CMK (cell line): ENCODE data around the gene RBM47.

Experiments used
- DNase-seq: peaks from one replicate; pipeline ENCODE4 v3.0.0-alpha.2; 2010; ENCODE audit warnings: low read depth

The RBM47 gene

DNA sequence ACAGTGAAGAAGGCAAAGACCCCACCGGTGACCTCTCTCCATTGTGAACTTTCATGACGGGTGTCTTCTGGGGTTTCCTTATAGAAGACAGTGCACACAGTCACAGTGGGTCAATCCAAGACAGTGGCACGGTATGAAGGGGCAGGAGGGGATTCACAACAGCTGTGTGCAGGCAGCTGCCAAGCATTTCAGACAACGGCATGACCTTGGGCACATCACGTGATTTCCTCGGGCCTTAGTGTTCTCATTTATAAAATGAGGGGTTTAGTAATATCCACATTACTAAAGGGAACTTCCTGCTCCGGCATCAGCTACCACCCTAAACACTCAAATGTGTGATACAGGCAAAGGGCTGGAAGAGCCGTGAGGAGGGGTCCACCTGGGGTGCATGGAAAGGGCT lies 42.9 kb downstream of the RBM47 start:
- DNase-seq, result no peak

DNA sequence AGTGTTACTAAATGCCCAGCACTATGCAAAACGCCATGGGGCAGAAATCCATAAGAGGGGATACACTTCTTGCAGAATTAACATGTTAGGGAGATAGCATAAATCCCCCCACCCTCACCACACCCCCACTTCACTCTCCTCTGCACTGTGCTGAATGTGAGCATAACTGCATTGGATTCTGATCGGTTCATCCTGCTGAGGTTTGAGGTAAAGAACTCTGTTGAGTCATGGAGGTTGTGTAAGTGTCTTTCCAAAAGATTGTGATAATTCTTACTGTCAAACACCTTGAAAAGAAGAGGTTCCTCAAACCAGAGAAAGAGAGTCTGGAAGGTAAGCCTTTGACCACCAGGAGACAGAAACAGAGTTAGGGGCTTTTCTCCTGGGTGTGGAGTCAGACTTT lies 43.6 kb downstream of the RBM47 start:
- no peak for DNase-seq

DNA sequence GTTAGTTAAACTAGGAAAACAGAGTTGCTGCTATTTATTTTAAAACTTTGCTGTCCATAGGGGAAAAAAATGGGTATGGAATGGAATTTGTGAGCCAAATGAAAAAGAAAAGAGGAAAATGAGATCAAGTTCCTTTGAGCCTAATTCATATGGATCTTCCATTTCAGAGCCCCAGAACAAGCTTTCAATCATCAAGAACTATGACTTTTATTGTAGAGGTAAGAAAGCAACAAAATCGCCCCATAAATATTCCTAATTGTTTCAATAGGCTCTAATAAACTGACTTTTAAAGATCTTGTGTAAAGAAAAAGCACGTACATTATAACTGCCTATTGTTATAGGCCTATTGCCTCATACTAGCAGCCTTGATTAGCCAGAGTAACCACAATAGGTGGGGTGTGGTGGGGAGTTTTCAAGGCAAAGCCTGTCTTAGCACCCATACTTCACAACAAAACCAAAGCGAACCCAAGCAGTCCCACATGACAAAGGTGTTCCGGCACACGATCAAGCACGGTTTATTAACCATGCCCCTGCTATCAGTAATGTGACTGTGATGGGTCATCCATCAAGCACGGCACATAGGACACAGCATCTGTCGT lies 44.4 kb downstream of the RBM47 start:
- no peak for DNase-seq

DNA sequence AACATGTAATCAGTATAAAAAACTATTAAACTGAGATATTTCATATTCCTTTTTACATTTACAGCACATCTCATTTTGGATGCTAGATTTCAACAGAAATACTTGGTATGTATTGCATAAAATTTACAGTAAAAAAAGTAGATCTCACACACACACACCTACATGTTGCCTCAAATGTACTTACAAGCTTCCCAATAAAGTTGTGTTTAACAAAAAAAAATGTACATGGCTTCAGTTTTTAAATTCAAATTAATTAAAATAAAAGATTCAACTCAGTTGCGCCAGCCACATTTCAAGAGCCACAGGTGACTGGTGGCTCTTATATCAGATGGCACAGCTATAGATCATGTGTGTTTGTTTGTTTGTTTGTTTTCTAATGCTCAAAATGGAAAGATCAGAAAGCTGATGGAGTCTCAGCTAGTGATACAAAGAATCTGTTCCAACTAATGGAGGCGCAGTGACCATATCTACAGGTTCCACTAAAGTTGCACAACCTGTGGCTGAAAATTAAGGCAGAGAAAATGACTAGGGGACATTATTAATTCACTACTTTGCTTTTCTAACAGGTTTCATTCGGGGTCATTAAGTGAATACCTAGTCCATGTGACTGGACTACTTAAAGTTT lies 45.0 kb downstream of the RBM47 start:
- no peak for DNase-seq

DNA sequence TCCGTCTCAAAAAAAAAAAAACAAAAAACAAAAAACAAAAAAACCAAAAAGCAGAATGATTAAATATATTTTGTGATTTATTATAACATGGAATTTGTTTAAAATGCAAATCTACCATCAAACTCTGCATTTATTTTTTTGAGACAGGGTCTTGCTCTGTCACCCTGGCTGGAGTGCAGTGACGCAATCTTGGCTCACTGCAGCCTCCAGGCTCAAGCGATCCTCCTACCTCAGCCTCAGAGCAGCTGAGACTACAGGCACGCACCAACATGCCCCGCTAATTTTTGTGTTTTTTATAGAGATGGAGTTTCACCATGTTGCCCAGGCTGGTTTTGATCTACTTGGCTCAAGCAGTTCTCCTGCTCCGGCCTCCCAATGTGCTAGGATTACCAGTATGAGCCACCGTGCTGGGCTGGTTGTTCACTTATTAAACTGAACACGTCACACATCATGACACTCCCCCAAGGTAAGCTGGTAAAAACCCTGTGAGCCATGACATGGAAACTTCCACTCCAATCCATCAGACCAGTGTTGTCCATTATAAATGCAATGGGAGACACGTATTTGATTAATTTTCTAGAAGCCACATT lies 45.7 kb downstream of the RBM47 start:
- no peak for DNase-seq

DNA sequence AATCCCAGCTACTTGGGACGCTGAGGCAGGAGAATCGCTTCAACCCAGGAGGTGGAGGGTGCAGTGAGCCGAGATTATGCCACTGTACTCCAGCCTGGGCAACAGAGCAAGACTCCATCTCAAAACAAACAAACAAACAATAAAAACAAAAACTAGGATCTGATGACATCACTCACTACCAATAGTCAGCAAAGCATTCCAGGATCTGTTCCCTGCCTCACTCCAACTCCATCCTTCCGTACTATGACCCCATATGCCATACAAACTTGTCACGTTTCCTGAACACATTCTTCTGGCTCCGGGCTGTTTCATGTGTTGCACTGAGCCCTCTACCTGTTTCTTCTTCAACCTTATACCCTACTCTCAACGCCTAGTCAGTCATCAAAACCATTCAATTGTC lies 47.3 kb downstream of the RBM47 start:
- no peak for DNase-seq

DNA sequence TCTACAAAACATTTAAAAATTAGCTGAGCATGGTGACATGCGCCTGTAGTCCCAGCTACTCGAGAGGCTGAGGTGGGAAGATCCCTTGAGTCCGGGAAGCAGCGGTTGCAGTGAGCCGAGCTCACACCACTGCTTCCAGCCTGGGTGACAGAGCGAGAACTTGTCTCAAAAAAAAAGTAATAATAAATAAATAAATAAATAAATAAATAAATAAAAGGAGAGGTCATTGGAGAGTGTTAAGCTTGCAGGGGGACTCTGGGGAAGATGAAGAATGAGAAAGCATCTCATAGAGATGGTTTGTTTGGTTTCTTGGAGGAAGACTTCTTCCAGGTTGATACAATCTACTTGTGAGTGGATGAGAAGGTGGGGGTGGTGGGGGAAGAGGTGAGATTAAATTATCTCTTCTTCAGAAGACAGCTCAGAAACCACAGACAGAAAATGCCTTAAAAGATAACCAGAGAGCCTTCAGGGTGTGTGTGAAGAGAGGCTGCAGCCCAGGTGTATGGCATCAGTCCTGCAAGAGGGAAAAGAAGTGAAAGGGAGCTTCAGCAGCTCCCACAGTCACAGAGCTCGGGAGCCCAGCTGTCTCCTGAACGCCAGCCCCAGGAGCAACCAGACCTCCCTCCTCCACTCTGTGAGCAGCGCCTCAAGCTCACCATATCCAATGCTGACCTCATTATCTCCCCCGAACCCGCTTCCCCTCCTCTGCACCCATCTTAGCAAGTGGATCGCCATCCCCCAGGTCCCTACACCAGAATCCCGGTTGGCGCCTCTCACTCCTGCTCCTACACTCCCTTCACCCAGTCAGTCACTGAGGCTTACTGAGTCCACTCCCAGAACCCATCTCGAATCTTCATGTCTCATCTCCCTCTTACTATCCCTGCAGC lies 48.2 kb downstream of the RBM47 start:
- no peak for DNase-seq

DNA sequence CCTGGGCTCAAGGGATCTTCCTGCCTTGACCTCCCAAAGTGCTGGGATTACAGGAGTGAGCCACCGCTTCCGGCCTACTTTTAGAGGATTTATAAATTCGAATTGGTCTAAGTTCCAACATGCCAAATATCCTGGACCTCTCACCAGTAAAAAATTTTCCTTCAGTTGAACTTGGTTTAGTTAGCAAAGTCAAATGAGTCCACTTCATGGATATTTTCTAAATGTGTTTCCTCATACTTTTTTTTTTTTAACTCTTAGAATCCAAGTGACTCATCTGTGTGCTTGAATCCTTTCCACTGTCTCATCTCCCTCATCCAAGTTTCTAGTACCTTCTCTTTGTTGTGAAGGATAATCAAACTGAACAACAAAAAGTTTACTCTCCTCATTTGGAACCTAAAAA lies 49.7 kb downstream of the RBM47 start:
- DNase-seq, result no peak

DNA sequence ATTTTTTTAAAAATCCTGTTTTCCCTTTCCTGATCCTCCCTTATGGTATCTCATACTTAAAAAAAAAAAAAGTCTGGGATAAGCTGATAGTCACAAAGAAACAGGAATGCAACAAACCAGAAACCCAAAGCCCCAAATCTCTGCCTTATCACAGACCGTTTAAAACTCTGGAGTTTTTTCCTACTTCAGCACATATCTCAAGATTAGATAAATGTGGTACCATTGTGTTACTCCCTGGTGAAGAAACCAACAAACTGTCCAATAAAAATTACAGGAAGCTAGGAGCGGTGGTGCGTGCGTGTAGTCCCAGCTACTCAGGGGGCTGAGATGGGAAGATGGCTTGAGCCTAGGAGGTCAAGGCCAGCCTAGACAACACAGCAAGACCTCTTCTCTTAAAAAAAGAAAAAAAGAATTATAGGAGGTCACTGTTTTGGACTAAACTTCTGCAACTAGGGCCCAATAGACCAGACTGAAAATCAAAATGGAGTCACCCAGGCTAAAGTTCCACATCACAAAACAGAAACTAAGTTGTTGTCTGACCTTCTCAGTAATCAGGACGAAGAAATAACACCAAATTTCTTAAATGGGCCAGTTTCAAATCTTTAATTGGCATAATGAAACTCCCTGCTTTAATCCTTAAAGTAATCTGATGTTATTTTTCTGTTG lies 51.9 kb downstream of the RBM47 start:
- DNase-seq, result no peak

DNA sequence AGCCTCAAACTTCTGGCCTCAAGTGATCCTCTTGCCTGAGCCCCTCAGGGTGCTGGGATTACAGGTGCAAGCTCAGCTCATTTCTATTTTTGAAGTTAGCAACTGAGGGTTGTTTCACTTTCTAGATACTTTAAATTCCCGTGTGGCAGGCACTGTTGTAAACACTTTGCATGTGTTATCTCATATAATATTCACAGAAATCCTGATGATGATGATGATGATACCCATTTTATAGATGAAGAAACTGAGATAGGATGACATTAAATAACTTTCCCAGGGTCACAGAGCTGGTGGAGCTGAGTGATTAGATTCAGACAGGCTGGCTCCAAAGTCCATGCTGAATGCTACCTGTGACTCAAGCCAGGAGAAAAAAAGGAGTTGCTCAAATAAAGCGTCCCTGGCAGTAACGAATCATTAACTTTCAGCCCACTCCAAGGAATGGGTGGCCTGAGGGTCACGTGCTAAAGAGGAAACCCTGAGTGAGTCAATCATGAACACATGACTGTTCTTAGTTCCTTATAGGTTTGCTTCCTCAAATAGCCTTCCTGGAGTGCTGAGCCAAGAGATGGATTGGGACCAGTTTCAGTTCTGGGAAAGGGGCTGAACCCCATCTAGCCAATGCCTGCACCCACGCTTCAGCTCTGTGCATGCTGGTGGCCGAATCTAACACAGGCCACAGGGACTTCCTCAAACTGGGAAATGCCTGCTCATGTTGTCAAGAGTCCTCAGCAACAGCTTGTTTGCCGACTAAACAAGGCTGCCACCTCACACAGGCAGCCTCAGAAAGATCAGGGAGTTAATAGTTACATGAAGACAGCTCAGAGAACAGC lies 52.8 kb downstream of the RBM47 start:
- peak; percentile 15 for DNase-seq

DNA sequence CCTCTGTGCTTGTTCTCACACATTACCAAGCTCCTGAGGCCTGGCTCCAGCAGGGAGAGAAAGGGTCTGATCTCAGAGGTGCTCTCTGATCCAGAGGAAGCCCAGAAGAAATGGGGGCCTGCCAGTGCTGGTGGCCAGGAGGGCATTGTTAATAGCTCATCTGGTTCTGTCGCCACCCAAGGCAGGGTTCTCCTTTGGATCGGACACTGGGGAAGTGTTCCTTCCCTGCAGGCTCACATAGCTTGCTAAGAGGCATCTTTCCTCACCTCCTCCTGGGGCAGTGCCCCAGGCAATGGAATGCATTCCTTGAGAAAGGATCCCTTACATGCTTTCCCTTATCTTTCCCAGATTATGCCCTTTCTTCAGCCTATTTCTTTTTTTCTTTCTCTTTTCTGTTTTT lies 53.8 kb downstream of the RBM47 start:
- DNase-seq, result no peak

DNA sequence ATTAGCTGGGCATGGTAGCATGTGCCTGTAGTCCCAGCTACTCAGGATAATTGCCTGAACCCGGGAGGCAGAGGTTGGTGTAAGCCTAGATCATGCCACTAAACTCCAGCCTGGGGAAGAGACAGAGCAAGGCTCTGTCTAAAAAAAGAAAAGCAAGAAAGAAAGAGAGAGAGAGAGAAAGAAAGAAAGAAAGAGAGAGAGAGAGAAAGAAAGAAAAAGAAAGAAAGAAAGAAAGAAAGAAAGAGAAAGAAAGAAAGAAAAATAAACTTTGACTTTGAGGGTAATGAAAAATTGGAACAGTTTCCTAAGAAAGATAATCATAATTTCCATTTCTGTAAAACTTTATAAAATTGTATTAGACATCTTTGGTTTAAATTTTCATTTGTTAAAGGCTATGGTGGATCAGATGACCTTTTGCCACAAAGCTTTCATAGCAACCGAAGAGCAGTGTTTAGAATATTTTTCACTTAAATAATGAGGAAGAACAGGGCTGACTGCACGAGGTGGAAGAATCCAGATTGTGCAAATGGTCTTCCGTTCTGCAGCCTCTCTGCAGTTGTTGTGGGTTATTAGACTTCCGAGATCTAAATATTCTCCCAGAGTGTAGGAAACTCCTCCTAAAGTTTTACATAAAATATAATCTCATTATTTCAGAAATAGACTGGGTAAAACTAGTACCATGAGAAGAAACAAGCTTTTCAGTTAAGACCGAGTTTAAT lies 55.9 kb downstream of the RBM47 start:
- DNase-seq, result no peak

DNA sequence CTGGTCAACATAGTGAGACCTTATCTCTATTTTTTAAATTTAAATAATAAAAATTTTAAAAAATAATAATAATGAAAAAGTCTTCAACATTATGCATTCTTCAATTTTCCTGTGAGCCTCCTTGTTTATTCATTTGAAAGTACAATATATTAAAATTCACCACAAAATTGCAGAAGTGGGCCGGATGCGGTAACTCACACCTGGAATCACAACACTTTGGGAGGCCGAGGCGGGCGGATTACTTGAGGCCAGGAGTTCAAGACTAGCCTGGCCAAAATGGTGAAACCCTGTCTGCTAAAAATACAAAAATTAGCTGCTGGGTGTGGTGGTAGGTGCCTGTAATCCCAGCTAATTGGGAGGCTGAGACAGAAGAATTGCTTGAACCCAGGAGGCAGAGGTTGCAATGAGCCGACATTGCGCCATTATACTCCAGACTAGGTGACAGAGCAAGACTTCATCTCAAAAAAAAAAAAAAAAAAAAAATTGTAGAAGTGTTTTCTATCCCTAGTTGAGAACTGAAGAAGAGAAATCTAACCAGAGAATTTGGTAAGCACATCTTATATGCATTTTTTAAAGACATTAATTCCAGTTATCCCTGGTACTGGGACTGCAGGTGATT lies 56.9 kb downstream of the RBM47 start:
- no peak for DNase-seq

DNA sequence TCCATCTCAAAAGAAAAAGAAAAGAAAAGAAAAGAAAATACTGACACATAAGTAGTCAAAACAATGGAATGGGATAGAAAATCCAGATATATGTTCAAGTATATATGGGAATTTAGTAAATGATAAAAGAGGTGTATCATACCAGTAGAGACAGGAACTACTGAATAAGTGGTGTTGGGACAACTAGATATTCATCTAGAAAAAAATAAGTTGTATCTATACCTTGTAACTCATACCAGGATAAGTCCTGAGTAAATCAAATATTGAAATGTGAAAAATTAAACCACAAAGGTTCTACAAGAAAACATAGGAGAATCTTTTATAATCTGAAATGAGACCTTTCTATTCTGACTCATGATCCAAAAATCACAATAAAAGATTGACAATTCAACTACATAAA lies 58.5 kb downstream of the RBM47 start:
- no peak for DNase-seq

DNA sequence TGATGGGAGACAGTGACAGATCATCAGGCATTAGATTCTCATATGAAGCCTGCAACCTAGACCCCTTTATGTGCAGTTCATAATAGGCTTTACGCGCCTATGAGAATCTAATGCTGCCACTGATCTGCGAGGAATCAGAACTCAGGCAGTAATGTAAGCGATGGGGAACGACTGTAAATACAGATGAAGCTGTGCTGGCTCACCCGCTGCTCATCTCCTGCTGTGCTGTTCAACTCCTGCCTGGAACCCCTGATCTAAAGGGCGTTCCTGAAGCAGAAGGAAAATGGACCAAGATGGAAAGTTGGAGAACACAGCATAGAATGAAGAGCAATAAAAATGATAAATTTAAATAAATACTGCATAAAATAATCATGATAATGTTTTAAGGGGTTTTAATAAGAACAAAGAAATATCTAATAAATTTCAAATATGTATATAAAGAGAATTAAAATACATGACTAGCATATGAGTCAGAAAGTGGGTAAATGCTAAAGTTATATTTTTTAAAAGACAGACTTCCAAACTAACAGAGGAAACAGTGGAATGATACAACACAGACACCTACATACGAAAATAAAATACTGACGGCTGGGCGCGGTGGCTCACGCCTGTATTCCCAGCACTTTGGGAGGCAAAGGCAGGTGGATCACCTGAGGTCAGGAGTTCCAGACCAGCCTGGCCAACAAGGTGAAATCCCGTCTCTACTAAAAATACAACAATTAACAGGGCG lies 59.2 kb downstream of the RBM47 start:
- DNase-seq, result no peak

DNA sequence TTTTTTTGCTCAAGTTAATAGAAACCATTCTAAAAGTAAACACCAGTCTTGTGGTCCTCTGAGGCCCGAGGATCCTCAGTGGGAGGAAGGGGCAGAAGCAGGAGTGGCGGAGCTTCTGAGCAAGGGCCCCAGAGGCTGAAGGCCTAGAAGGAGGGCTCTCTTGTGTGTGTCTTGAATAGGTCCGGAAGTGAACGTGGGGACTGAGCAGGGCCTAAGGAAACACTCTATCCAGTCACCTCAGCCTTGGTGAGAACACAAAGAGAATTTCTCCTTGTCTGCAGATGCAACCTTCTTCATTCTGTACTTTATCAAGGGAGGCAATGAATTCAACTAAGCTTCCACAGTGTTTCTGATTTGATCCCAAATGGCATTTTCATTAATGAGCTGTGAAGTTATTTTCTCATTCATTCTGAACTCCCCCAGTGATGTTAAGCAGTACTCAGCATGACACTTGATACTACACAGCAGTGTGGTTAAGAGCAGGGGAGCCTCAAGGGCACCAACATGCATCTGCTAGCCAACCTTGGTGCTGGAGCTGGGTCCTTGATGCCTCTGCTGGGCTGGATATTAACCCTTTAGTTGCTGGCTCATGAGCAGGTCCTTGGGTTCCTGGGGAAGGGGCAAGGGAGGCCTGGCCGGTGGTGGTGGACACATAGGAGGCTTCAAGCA lies 64.7 kb downstream of the RBM47 start:
- DNase-seq, result no peak

DNA sequence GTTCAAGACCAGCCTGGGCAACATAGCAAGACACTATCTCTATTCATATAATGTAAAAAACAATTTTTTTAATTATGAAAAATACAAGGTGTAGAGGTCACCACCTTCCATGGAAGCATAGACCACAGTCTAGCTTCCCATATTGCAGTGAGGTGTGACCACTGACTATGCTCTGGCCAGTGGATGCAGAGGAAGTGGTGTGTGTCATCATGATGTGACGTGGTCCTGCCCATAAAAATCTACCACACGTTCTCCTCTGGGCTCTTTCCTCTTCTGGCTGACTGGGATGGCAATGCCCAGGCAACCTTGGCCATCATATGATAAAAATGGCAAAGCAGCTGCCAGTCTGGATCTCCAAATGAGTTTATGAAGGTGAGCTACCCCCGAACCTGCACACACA lies 65.7 kb downstream of the RBM47 start:
- DNase-seq, result no peak

DNA sequence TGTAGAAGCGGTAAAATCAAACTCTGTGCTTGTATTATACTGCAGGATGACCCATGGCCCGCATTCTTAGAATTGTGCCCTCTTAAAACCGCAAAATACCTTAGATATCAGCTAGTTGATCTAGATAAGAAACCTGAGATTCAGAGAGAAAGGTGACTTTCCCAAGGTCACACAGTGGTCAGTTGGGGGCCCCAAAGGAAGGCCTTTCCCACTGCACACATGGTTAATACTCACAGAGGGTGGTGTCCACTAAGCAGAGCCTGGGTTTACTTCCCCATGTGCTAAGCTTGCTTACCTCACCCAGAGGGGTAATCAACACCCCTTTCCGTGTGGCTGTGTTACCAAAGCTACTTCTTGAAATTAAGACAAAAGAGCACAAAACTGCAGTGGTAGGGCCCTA lies 66.3 kb downstream of the RBM47 start:
- DNase-seq, result no peak

DNA sequence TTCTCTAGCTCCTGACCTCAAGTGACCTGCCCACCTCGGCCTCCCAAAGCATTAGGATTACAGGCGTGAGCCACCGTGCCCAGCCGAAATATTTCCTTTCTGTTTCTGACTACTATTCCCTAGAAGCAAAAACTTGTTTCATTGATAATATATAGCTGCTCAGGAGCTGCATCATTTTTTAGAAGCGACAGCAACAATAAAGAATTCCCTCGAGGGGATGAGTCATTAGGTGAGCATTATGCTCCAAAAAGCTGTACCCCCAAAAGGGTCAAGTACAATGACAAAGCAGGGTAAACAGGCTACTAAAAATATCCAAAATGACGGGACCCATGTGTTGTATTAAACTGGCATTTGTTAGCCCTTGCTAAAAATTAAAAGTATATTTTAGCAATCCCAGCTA lies 67.0 kb downstream of the RBM47 start:
- no peak for DNase-seq
